K562 (cell line): ENCODE data around the gene TET2. TPM values are rescaled to one million over a fixed set of nuclear protein-coding genes. Genes with fewer than 3 reads are reported as not detected.

Experiments used
- ATAC-seq: fragments of 200-7000 bp; cut with Tn5 transposase; 3 replicates; pipeline ENCODE4 v1.9.1; 2020; ENCODE audit warnings: moderate library complexity
- BruUV-seq: library from RNA; stranded (reverse); fragments of 400-500 nt; replicated peaks from 2 replicates; lab custom pipeline; 2021; lab: Mats Ljungman, UMichigan
- CTCF ChIA-PET: fragments of 300-600 bp; formaldehyde crosslinking; extraction: SDS; loops from one replicate; lab custom pipeline; 2021; ENCODE audit warnings: low intra/inter-chr PET ratio; lab: Yijun Ruan, JAX
- POLR2A ChIA-PET: fragments of 300-600, 350-650 bp; sonication (Branson Sonifier 250); formaldehyde crosslinking; extraction: SDS; loops from one replicate; lab custom pipeline; 2021; ENCODE audit warnings: antibody characterized with exemption, inconsistent platforms; lab: Yijun Ruan, JAX
- DNase-seq, 4 experiments: peaks; one replicate each; pipeline versions ENCODE4 v3.0.0 to v3.0.0-alpha.2; 2011 to 2018; ENCODE audit warnings: low spot score in 3 of 4, mixed read lengths in 3 of 4; ENCODE audit errors: extremely low read depth in 1 of 4
- FAIRE-seq: peaks from 2 replicates; lab custom pipeline; 2011; peaks lifted over from hg19 to GRCh38; lab: Jason Lieb, UNC
- H2AFZ ChIP-seq: 2 replicates; pipeline ENCODE4 v1.6.0; 2011; ENCODE audit warnings: low read depth, low read length, control low read depth, inconsistent platforms
- H3K27ac ChIP-seq: fragments of 200-600 bp; 3 replicates; pipeline ENCODE4 v1.8.0; 2011; ENCODE audit warnings: low read depth, mild to moderate bottlenecking, control low read depth, inconsistent platforms, low read length, moderate library complexity, mixed read lengths; ENCODE audit errors: extremely low read depth
- H3K27me3 ChIP-seq, 2 experiments: fragments of 300-600 bp in 1 of 2; 2 replicates in 1 of 2; 3 replicates in 1 of 2; pipeline versions ENCODE4 v1.6.0 to v1.8.0; 2011; ENCODE audit warnings: inconsistent platforms in 2 of 2, low read length in 2 of 2, mild to moderate bottlenecking in 1 of 2, mixed read lengths in 1 of 2, moderate library complexity in 1 of 2; ENCODE audit not compliant: control insufficient read depth in 2 of 2, insufficient read depth in 2 of 2
- H3K36me3 ChIP-seq: fragments of 300-600 bp; 3 replicates; pipeline ENCODE4 v1.8.0; 2011; ENCODE audit warnings: mild to moderate bottlenecking, low read length, inconsistent platforms; ENCODE audit not compliant: control insufficient read depth, insufficient read depth
- H3K4me1 ChIP-seq, 2 experiments: fragments of 200-600 bp in 1 of 2; replicated peaks in 1 of 2; 2 replicates in 1 of 2; 3 replicates in 1 of 2; pipeline versions ENCODE4 v1.5.1 to v1.8.0; 2011; ENCODE audit warnings: inconsistent platforms in 2 of 2, low read length in 2 of 2, mild to moderate bottlenecking in 1 of 2, mixed read lengths in 1 of 2, moderate library complexity in 1 of 2; ENCODE audit not compliant: control insufficient read depth in 2 of 2, insufficient read depth in 2 of 2
- H3K4me2 ChIP-seq: 2 replicates; pipeline ENCODE4 v1.6.1; 2011; ENCODE audit warnings: low read length, control low read depth, inconsistent platforms, mixed read lengths; ENCODE audit not compliant: insufficient read depth
- H3K4me3 ChIP-seq: fragments of 200-600 bp; sonication (generic), shearing (Covaris generic); 2 replicates; pipeline ENCODE4 v1.5.1; 2016; ENCODE audit warnings: control low read depth, inconsistent platforms
- H3K79me2 ChIP-seq: fragments of 200-600 bp; 3 replicates; pipeline ENCODE4 v1.8.0; 2011; ENCODE audit warnings: low read length, inconsistent platforms; ENCODE audit not compliant: control insufficient read depth, insufficient read depth
- H3K9ac ChIP-seq, 2 experiments: 2 replicates each; pipeline versions ENCODE4 v1.6.0 to v1.6.1; 2011; ENCODE audit warnings: low read depth in 2 of 2, low read length in 2 of 2, control low read depth in 1 of 2, inconsistent platforms in 1 of 2, mild to moderate bottlenecking in 1 of 2, mixed read lengths in 1 of 2; ENCODE audit not compliant: insufficient read depth in 1 of 2
- H3K9me1 ChIP-seq: one replicate; pipeline ENCODE4 v1.6.0; 2011; ENCODE audit warnings: inconsistent platforms, mild to moderate bottlenecking, low read length, moderate library complexity; ENCODE audit not compliant: control insufficient read depth, insufficient read depth
- H3K9me3 ChIP-seq: replicated peaks from 2 replicates; pipeline ENCODE4 v1.5.1; 2011; ENCODE audit warnings: low read depth, low read length, inconsistent platforms; ENCODE audit not compliant: control insufficient read depth, insufficient read depth
- H4K20me1 ChIP-seq: replicated peaks from 2 replicates; pipeline ENCODE4 v1.6.1; 2011; ENCODE audit warnings: low read length, inconsistent platforms, mixed read lengths; ENCODE audit not compliant: control insufficient read depth, insufficient read depth
- ATF6 ChIP-seq: sonication (generic); formaldehyde crosslinking; IDR thresholded peaks from 2 replicates; pipeline ENCODE4 v1.4.0; 2020; ENCODE audit warnings: mild to moderate bottlenecking, missing genetic modification reagents
- ETV5 ChIP-seq: sonication (generic); formaldehyde crosslinking; IDR thresholded peaks from 2 replicates; pipeline ENCODE4 v1.4.0; 2020; ENCODE audit warnings: low read depth, mild to moderate bottlenecking, missing genetic modification reagents
- HOXB6 ChIP-seq: fragments of 250-450 bp; sonication (Bioruptor Pico); IDR thresholded peaks from 2 replicates; pipeline ENCODE4 v1.5.1; 2022; ENCODE audit warnings: mild to moderate bottlenecking, borderline replicate concordance
- NCOA1 ChIP-seq: fragments of 450-650 bp; IDR thresholded peaks from 2 replicates; pipeline ENCODE4 v1.6.1; 2016; ENCODE audit warnings: low read depth
- NCOA4 ChIP-seq: fragments of 450-650 bp; IDR thresholded peaks from 2 replicates; pipeline ENCODE4 v1.6.1; 2018; ENCODE audit warnings: mild to moderate bottlenecking; ENCODE audit not compliant: partially characterized antibody
- NEUROD1 ChIP-seq: fragments of 150-350 bp; IDR thresholded peaks from 2 replicates; pipeline ENCODE4 v1.6.1; 2014; ENCODE audit warnings: borderline replicate concordance, low read length, low read depth; ENCODE audit not compliant: partially characterized antibody
- NR3C1 ChIP-seq: sonication (generic); formaldehyde crosslinking; IDR thresholded peaks from 2 replicates; pipeline ENCODE4 v1.8.1; 2022; ENCODE audit warnings: missing genetic modification reagents
- TCF7 ChIP-seq: sonication (generic); IDR thresholded peaks from 2 replicates; pipeline ENCODE4 v1.6.1; 2016; ENCODE audit warnings: antibody characterized with exemption, borderline replicate concordance
- U2AF2 ChIP-seq: fragments of 200-400 bp; formaldehyde crosslinking; optimal IDR thresholded peaks from 2 replicates; pipeline ENCODE3; 2017; ENCODE audit warnings: low read depth, mild to moderate bottlenecking, low read length
- ZNF212 ChIP-seq: fragments of 450-650 bp; formaldehyde crosslinking; IDR thresholded peaks from 2 replicates; pipeline ENCODE4 v1.4.0; 2020; ENCODE audit warnings: mild to moderate bottlenecking
- WGBS: fragments of 100-300 bp; shearing (Covaris generic); methylation state at CpG from one replicate; pipeline ENCODE4 v1.1.6; 2016; ENCODE audit warnings: low coverage, mixed read lengths; ENCODE audit not compliant: insufficient coverage; ENCODE audit errors: missing lambda C conversion rate; 5-methylcytosine and 5-hydroxymethylcytosine counted together
- in situ Hi-C: fragments of 300-500 bp; cut with MboI; formaldehyde crosslinking; loops from 4 replicates; pipeline ENCODE4 v1.15.0; 2018; ENCODE audit warnings: inconsistent platforms, mixed read lengths
- intact Hi-C: fragments of 100-400 bp; cut with micrococcal nuclease; formaldehyde crosslinking; loops from 2 replicates; pipeline ENCODE4 v1.14.2; 2022
- polyA plus RNA-seq, 8 experiments: library from polyadenylated mRNA; depleted of rRNA in 4 of 8; stranded (reverse) in 5 of 8; unstranded in 3 of 8; fragments of >200 nt; fragmentation: Nextera tagmentation in 2 of 8; fragmentation: Illumina TruSeq in 1 of 8; extraction: Ambion mirVana in 2 of 8; extraction: Trizol in 1 of 8; gene quantifications; 2 replicates each; pipeline versions ENCODE4 v1.2.1 to v1.2.3, GENCODE V29; 2011 to 2014; ENCODE audit warnings: inconsistent platforms in 1 of 8, missing spikeins in 1 of 8
- total RNA-seq, 7 experiments: library from RNA; depleted of rRNA in 6 of 7; stranded (reverse); fragments of >200 nt in 6 of 7; fragmentation: Illumina TruSeq in 2 of 7; extraction: Trizol in 2 of 7; gene quantifications; 2 replicates each; pipeline versions ENCODE4 v1.2.1 to v1.2.3, GENCODE V29; 2011 to 2021; ENCODE audit warnings: low replicate concordance in 1 of 7
- TF ChIP-seq, protein P1 (sequence below): fragments of 250-450 bp; sonication (Bioruptor Pico); IDR thresholded peaks from 2 replicates; pipeline ENCODE4 v1.8.0; 2022; ENCODE audit warnings: inconsistent platforms
- TF ChIP-seq, protein P2 (sequence below): sonication (generic); formaldehyde crosslinking; IDR thresholded peaks from 2 replicates; pipeline ENCODE4 v1.9.0; 2022; ENCODE audit warnings: mild to moderate bottlenecking, missing genetic modification reagents
- TF ChIP-seq, protein P3 (sequence below): fragments of 250-450 bp; sonication (Bioruptor Pico); IDR thresholded peaks from 2 replicates; pipeline ENCODE4 v1.5.0; 2020; ENCODE audit warnings: mild to moderate bottlenecking
- TF ChIP-seq, protein P4 (sequence below): fragments of 250-450 bp; sonication (Bioruptor Pico); IDR thresholded peaks from 2 replicates; pipeline ENCODE4 v1.6.1; 2021; ENCODE audit warnings: mild to moderate bottlenecking

The TET2 gene
- total and polyA plus RNA-seq, 9 of the 15 experiments (the other 6 are each of a cell fraction or from before 2014, with no cell fraction given) = 0.80 to 11.1 (median 4.9) TPM

GRCh38 chr4:105154576-105154975, 7.9 kb downstream of the TET2 start (continued):
- TF ChIP-seq NCOA1 (no peak), ZNF212 (CRISPR knock-in tag) (no peak), TCF7 (no peak), NEUROD1 (no peak), HOXB6 (CRISPR knock-in tag) (no peak), NCOA4 (no peak)
- TF ChIP-seq, protein P1, sequence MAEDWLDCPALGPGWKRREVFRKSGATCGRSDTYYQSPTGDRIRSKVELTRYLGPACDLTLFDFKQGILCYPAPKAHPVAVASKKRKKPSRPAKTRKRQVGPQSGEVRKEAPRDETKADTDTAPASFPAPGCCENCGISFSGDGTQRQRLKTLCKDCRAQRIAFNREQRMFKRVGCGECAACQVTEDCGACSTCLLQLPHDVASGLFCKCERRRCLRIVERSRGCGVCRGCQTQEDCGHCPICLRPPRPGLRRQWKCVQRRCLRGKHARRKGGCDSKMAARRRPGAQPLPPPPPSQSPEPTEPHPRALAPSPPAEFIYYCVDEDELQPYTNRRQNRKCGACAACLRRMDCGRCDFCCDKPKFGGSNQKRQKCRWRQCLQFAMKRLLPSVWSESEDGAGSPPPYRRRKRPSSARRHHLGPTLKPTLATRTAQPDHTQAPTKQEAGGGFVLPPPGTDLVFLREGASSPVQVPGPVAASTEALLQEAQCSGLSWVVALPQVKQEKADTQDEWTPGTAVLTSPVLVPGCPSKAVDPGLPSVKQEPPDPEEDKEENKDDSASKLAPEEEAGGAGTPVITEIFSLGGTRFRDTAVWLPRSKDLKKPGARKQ (CRISPR knock-in tag) = no peak
- TF ChIP-seq, all 486 proteins: peak for 0

DNA sequence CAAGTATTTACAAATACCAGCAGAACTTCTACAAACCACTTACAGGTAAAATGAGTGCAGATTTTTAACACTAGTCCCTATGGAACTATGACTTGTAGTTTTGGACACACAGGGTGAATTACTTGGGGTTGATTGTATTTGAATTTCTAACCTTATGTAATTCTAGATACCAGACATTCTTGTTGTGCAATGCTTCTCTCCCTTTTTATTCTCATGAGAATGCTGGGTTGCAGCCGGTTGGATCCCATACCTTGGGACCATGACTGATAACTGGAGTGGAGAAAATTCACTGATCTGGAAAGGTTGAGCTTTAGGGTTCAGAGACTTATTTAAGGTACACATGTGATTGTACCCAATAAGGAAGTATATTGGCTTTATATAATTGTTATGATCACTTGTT, 8.8 kb downstream of the TET2 start:
- in situ Hi-C loops (no loop called here), intact Hi-C loops (no loop called here)
- no peaks in the 10 kb centered on the region for H3K9me1 ChIP-seq
- H3K79me2 ChIP-seq = peaks cover 42% of the 10 kb centered on the region
- peaks cover 0 to 1% of the 10 kb centered on the region in 2 experiments; a peak in 1 of 5 replicates for H3K4me1 ChIP-seq
- no peak overlapping the region for H3K9ac ChIP-seq
- CTCF ChIA-PET = no interaction called here
- H3K9me3 ChIP-seq = no peaks in the 10 kb centered on the region
- no TSS peak for BruUV-seq
- no peak overlapping the region for H2AFZ ChIP-seq
- no peaks in the 10 kb centered on the region for H4K20me1 ChIP-seq
- POLR2A ChIA-PET = no interaction called here
- no peak overlapping the region for H3K4me3 ChIP-seq
- FAIRE-seq (no peak), DNase-seq (no peak), ATAC-seq (no peak)
- no peak overlapping the region for H3K27ac ChIP-seq
- H3K36me3 ChIP-seq = no peaks in the 10 kb centered on the region
- H3K27me3 ChIP-seq = no peaks in the 10 kb centered on the region
- 35% methylated on average over 1 of the region's 1 CpG for WGBS
- no peak overlapping the region for H3K4me2 ChIP-seq
- TF ChIP-seq NR3C1 (no peak), U2AF2 (no peak), ETV5 (CRISPR knock-in tag) (no peak), ATF6 (CRISPR knock-in tag) (no peak)
- TF ChIP-seq, protein P2, sequence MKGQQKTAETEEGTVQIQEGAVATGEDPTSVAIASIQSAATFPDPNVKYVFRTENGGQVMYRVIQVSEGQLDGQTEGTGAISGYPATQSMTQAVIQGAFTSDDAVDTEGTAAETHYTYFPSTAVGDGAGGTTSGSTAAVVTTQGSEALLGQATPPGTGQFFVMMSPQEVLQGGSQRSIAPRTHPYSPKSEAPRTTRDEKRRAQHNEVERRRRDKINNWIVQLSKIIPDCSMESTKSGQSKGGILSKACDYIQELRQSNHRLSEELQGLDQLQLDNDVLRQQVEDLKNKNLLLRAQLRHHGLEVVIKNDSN (CRISPR knock-in tag) = no peak
- TF ChIP-seq, protein P3, sequence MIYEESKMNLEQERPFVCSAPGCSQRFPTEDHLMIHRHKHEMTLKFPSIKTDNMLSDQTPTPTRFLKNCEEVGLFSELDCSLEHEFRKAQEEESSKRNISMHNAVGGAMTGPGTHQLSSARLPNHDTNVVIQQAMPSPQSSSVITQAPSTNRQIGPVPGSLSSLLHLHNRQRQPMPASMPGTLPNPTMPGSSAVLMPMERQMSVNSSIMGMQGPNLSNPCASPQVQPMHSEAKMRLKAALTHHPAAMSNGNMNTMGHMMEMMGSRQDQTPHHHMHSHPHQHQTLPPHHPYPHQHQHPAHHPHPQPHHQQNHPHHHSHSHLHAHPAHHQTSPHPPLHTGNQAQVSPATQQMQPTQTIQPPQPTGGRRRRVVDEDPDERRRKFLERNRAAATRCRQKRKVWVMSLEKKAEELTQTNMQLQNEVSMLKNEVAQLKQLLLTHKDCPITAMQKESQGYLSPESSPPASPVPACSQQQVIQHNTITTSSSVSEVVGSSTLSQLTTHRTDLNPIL (CRISPR knock-in tag) = no peak
- TF ChIP-seq, protein P4, sequence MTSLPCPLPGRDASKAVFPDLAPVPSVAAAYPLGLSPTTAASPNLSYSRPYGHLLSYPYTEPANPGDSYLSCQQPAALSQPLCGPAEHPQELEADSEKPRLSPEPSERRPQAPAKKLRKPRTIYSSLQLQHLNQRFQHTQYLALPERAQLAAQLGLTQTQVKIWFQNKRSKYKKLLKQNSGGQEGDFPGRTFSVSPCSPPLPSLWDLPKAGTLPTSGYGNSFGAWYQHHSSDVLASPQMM (CRISPR knock-in tag) = no peak
